K562 (cell line): ENCODE results near the gene SND1. TPM values are rescaled to one million over a fixed set of nuclear protein-coding genes. Genes with fewer than 3 reads are reported as not detected.
"Not testable (repeated sequence)": the region's sequence is repeated elsewhere in the genome, so short reads cannot be mapped to it uniquely, and the experiment has no call there.

Experiments used
- CTBP1 ChIP-seq: fragments of 450-650 bp; IDR thresholded peaks from 2 replicates; pipeline ENCODE4 v1.6.1; 2016; ENCODE audit warnings: borderline replicate concordance
- EP400 ChIP-seq: fragments of 450-650 bp; IDR thresholded peaks from 2 replicates; pipeline ENCODE4 v1.6.1; 2017; ENCODE audit warnings: antibody characterized with exemption, mild to moderate bottlenecking, moderate library complexity
- FOXJ2 ChIP-seq: fragments of 200-800 bp; sonication (Bioruptor generic); IDR thresholded peaks from 2 replicates; pipeline ENCODE4 v1.6.1; 2016; ENCODE audit warnings: missing genetic modification characterization, missing compliant biosample characterization
- HDAC2 ChIP-seq: fragments of 450-650 bp; IDR thresholded peaks from 2 replicates; pipeline ENCODE4 v1.6.1; 2016; ENCODE audit warnings: mild to moderate bottlenecking
- KLF16 ChIP-seq: IDR thresholded peaks from 2 replicates; pipeline ENCODE4 v1.6.1; 2016; ENCODE audit warnings: antibody characterized with exemption
- MAFF ChIP-seq: IDR thresholded peaks from 2 replicates; pipeline ENCODE4 v1.6.1; 2012; ENCODE audit warnings: low read length, improper control_type of control experiment
- STAT5A ChIP-seq: IDR thresholded peaks from 2 replicates; pipeline ENCODE4 v1.6.1; 2012; ENCODE audit warnings: low read length, inconsistent platforms, borderline replicate concordance
- TOE1 ChIP-seq, 2 experiments: fragments of 450-650 bp in 1 of 2; sonication (generic) in 1 of 2; formaldehyde crosslinking in 1 of 2; IDR thresholded peaks; 2 replicates each; pipeline versions ENCODE4 v1.7.1 to v1.8.0; 2016 to 2022; ENCODE audit warnings: borderline replicate concordance in 2 of 2, mild to moderate bottlenecking in 2 of 2, antibody characterized with exemption in 1 of 2, inconsistent platforms in 1 of 2, low read depth in 1 of 2, missing genetic modification reagents in 1 of 2, moderate library complexity in 1 of 2
- TRIM24 ChIP-seq, 2 experiments: fragments of 450-650 bp; IDR thresholded peaks; 2 replicates each; pipeline ENCODE4 v1.6.1; 2016
- ZFPM2 ChIP-seq: fragments of 250-450 bp; sonication (Bioruptor Pico); IDR thresholded peaks from 2 replicates; pipeline ENCODE4 v1.5.1; 2022; ENCODE audit warnings: mild to moderate bottlenecking
- ZNF589 ChIP-seq: fragments of 200-800 bp; sonication (Bioruptor generic); IDR thresholded peaks from 2 replicates; pipeline ENCODE4 v1.6.1; 2016; ENCODE audit warnings: low read depth, missing genetic modification characterization, missing compliant biosample characterization
- ZNF766 ChIP-seq: fragments of 200-800 bp; sonication (Bioruptor generic); conservative IDR thresholded peaks from 2 replicates; pipeline ENCODE4 v1.6.1; 2016; ENCODE audit warnings: missing genetic modification characterization, missing compliant biosample characterization
- polyA plus RNA-seq, 8 experiments: library from polyadenylated mRNA; depleted of rRNA in 4 of 8; stranded (reverse) in 5 of 8; unstranded in 3 of 8; fragments of >200 nt; fragmentation: Nextera tagmentation in 2 of 8; fragmentation: Illumina TruSeq in 1 of 8; extraction: Ambion mirVana in 2 of 8; extraction: Trizol in 1 of 8; gene quantifications; 2 replicates each; pipeline versions ENCODE4 v1.2.1 to v1.2.3, GENCODE V29; 2011 to 2014; ENCODE audit warnings: inconsistent platforms in 1 of 8, missing spikeins in 1 of 8
- total RNA-seq, 7 experiments: library from RNA; depleted of rRNA in 6 of 7; stranded (reverse); fragments of >200 nt in 6 of 7; fragmentation: Illumina TruSeq in 2 of 7; extraction: Trizol in 2 of 7; gene quantifications; 2 replicates each; pipeline versions ENCODE4 v1.2.1 to v1.2.3, GENCODE V29; 2011 to 2021; ENCODE audit warnings: low replicate concordance in 1 of 7
- TF ChIP-seq, protein P1 (sequence below), 2 experiments: fragments of 450-650 bp; IDR thresholded peaks; 2 replicates each; pipeline ENCODE4 v1.6.1; 2016
- TF ChIP-seq, protein P2 (sequence below): fragments of 450-650 bp; IDR thresholded peaks from 2 replicates; pipeline ENCODE4 v1.6.1; 2017; ENCODE audit warnings: antibody characterized with exemption, mild to moderate bottlenecking
- TF ChIP-seq, protein P3 (sequence below): fragments of 200-800 bp; sonication (Bioruptor generic); IDR thresholded peaks from 2 replicates; pipeline ENCODE4 v1.6.1; 2017; ENCODE audit warnings: missing genetic modification characterization, missing compliant biosample characterization
- TF ChIP-seq, protein P4 (sequence below), 2 experiments: fragments of 450-650 bp; IDR thresholded peaks; 2 replicates each; pipeline ENCODE4 v1.6.1; 2018; ENCODE audit warnings: mild to moderate bottlenecking in 2 of 2, low read depth in 1 of 2; ENCODE audit not compliant: partially characterized antibody in 2 of 2

Gene SND1
- total and polyA plus RNA-seq, 9 of the 15 experiments (the other 6 are each of a cell fraction or from before 2014, with no cell fraction given) = 46.5 to 307 (median 191) TPM

DNA sequence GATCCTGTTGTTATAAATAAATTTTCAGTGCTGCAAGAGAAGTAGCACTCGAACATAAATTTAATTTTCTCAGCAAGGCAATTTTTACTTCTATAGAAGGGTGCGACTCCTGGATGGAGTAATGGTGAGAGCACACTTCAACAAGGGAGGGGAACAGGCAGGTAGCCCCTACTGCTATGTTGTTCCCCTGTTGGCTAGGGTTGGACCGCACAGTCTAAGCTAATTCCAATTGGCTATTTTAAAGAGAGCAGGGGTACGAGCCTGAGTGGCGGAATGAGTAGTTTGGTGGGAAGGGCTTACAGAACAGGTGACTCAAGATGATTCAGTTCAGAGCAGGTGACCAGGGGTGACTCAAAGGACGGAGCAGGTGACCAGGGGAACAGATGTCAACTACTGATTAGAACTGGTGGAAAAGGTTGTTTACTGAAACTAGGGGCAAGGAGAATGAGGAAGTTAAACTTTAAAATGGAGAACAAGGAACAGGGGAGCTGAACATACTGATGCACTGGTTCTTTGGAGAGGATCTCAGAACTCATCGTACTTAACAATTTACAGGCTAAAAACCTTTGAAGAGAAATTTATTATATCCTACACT, 185.9 kb downstream of the SND1 start (continued):
- TF ChIP-seq, protein P1, sequence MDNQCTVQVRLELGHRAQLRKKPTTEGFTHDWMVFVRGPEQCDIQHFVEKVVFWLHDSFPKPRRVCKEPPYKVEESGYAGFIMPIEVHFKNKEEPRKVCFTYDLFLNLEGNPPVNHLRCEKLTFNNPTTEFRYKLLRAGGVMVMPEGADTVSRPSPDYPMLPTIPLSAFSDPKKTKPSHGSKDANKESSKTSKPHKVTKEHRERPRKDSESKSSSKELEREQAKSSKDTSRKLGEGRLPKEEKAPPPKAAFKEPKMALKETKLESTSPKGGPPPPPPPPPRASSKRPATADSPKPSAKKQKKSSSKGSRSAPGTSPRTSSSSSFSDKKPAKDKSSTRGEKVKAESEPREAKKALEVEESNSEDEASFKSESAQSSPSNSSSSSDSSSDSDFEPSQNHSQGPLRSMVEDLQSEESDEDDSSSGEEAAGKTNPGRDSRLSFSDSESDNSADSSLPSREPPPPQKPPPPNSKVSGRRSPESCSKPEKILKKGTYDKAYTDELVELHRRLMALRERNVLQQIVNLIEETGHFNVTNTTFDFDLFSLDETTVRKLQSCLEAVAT (IDR thresholded peaks at IDR 0.05) = peak; percentile 34 to 93; a peak in 3 of 4 replicates
- TF ChIP-seq ZNF766 (CRISPR knock-in tag) (peak; percentile 72), STAT5A (peak; percentile 39; the same call in 1 of the 2 replicates), FOXJ2 (tag) (peak; percentile 97), CTBP1 (peak; percentile 99), EP400 (peak; percentile 71), MAFF (peak; percentile 16; the same call in 1 of the 2 replicates), HDAC2 (peak; percentile 74), ZNF589 (0 out of 2 replicates have a peak, but pooled peaks have one; percentile 37), TOE1 (IDR thresholded peaks at IDR 0.05; ENCODE audit: borderline replicate concordance) (peak; percentile 94), TRIM24 (IDR thresholded peaks at IDR 0.05) (peak; percentile 99), KLF16 (peak; percentile 58; the same call in 1 of the 2 replicates), ZFPM2 (peak; percentile 38; the same call in 1 of the 2 replicates)
- TF ChIP-seq, protein P2, sequence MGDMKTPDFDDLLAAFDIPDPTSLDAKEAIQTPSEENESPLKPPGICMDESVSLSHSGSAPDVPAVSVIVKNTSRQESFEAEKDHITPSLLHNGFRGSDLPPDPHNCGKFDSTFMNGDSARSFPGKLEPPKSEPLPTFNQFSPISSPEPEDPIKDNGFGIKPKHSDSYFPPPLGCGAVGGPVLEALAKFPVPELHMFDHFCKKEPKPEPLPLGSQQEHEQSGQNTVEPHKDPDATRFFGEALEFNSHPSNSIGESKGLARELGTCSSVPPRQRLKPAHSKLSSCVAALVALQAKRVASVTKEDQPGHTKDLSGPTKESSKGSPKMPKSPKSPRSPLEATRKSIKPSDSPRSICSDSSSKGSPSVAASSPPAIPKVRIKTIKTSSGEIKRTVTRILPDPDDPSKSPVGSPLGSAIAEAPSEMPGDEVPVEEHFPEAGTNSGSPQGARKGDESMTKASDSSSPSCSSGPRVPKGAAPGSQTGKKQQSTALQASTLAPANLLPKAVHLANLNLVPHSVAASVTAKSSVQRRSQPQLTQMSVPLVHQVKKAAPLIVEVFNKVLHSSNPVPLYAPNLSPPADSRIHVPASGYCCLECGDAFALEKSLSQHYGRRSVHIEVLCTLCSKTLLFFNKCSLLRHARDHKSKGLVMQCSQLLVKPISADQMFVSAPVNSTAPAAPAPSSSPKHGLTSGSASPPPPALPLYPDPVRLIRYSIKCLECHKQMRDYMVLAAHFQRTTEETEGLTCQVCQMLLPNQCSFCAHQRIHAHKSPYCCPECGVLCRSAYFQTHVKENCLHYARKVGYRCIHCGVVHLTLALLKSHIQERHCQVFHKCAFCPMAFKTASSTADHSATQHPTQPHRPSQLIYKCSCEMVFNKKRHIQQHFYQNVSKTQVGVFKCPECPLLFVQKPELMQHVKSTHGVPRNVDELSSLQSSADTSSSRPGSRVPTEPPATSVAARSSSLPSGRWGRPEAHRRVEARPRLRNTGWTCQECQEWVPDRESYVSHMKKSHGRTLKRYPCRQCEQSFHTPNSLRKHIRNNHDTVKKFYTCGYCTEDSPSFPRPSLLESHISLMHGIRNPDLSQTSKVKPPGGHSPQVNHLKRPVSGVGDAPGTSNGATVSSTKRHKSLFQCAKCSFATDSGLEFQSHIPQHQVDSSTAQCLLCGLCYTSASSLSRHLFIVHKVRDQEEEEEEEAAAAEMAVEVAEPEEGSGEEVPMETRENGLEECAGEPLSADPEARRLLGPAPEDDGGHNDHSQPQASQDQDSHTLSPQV = peak; percentile 5; the same call in 1 of the 2 replicates
- TF ChIP-seq, protein P3, sequence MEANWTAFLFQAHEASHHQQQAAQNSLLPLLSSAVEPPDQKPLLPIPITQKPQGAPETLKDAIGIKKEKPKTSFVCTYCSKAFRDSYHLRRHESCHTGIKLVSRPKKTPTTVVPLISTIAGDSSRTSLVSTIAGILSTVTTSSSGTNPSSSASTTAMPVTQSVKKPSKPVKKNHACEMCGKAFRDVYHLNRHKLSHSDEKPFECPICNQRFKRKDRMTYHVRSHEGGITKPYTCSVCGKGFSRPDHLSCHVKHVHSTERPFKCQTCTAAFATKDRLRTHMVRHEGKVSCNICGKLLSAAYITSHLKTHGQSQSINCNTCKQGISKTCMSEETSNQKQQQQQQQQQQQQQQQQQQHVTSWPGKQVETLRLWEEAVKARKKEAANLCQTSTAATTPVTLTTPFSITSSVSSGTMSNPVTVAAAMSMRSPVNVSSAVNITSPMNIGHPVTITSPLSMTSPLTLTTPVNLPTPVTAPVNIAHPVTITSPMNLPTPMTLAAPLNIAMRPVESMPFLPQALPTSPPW (CRISPR knock-in tag) = 0 out of 2 replicates have a peak, but pooled peaks have one; percentile 40
- TF ChIP-seq, protein P4, sequence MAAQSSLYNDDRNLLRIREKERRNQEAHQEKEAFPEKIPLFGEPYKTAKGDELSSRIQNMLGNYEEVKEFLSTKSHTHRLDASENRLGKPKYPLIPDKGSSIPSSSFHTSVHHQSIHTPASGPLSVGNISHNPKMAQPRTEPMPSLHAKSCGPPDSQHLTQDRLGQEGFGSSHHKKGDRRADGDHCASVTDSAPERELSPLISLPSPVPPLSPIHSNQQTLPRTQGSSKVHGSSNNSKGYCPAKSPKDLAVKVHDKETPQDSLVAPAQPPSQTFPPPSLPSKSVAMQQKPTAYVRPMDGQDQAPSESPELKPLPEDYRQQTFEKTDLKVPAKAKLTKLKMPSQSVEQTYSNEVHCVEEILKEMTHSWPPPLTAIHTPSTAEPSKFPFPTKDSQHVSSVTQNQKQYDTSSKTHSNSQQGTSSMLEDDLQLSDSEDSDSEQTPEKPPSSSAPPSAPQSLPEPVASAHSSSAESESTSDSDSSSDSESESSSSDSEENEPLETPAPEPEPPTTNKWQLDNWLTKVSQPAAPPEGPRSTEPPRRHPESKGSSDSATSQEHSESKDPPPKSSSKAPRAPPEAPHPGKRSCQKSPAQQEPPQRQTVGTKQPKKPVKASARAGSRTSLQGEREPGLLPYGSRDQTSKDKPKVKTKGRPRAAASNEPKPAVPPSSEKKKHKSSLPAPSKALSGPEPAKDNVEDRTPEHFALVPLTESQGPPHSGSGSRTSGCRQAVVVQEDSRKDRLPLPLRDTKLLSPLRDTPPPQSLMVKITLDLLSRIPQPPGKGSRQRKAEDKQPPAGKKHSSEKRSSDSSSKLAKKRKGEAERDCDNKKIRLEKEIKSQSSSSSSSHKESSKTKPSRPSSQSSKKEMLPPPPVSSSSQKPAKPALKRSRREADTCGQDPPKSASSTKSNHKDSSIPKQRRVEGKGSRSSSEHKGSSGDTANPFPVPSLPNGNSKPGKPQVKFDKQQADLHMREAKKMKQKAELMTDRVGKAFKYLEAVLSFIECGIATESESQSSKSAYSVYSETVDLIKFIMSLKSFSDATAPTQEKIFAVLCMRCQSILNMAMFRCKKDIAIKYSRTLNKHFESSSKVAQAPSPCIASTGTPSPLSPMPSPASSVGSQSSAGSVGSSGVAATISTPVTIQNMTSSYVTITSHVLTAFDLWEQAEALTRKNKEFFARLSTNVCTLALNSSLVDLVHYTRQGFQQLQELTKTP (IDR thresholded peaks at IDR 0.05; ENCODE audit: low read depth in 1 of 2, partially characterized antibody in 2 of 2) = peak; percentile 81 to 98
- not testable (repeated sequence) for TF ChIP-seq TOE1 (CRISPR knock-in tag; IDR thresholded peaks at IDR 0.05; ENCODE audit: borderline replicate concordance, low read depth)
